HG03066 (cell line): ENCODE results near the gene BZW2.
"Not testable (repeated sequence)": the region's sequence is repeated elsewhere in the genome, so short reads cannot be mapped to it uniquely, and the experiment has no call there.

Experiments used
- ATAC-seq: cut with Tn5 transposase; IDR thresholded peaks from one replicate; pipeline ENCODE4 v1.9.1; 2021; ENCODE audit warnings: low read depth; ENCODE audit not compliant: unreplicated experiment

Gene BZW2

DNA sequence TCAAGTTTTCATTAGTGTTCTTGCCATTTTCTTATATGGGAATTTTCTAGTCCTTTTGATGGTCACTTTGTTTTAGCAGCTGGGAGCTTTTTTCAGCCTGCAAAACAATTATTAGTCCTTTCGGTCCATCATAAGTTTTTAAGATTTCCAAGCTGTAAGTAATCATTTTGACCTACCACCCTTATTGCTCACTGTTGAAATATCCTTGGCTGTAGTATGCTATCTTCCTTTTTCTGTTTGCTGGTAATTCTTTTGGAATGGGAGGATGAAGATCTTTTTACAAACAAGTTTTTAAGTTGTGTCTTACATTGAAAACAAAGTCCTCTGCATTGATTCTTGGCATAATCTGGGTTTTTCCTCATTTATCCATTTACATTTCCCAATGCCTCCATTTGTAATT, 24.0 kb downstream of the BZW2 start:
- ATAC-seq: no peak

DNA sequence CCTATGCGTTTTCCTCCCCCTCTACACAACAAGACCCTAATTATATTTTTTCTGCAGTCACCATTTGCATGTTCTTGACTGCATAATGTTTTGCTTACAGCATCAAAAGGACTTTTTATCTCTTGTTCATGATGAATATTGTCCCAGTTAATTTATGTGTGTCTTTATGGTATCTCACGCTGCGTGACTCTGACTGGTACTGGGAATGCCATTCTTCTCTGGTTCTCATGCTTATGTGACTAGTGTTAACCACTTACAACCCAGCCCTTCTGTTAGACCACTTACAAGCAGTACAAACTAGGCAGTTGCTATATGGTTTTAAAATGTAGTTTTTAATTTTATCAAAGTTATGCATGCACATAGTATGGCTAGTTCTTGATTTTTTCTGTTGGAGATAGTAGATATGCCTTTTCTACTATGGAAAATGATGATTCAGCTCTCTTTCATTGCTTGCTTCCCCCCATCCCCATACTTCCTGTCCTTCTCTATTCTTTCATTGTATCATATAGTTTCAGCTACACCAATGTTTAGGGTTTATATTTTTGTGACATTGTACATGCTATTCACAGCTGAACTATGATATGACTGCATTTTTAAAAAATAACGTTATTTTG, 24.9 kb downstream of the BZW2 start:
- ATAC-seq: no peak

DNA sequence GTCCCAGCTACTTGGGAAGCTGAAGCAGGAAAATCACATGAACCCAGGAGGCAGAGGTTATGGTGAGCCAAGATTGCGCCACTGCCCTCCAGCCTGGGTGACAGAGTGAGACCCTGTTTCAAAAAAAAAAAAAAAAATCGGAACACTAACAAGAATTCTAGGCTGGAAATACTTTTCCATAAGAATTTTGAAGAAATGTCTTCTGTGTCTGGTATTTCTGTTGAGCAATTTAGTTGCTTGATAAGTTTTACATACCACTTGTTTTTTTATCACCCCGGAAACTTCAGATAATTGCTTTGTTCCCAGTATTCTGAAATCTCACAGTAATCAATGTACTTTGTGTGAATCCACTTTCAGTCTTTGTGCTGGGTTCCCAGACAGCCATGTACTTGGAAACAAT, 25.8 kb downstream of the BZW2 start:
- no peak for ATAC-seq

DNA sequence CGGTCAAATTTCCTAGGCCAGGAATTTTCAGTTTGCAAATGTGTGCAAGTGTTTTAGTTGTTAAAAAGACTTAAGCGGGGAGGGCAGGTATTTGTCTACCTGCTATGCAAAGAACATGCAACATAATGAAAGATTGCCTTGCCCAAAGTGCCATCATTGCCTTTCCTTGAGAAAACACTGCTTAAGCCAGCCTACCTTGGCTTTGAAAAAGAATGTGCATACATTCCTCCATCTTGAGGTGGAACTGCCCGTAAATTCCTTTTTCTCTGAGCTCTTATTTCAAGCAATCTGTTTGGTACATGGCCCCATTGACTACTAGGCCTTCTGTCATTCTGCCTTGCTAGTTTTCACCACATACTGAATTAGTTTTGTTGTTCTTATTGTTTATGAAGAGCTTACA, 29.3 kb downstream of the BZW2 start:
- no peak for ATAC-seq

DNA sequence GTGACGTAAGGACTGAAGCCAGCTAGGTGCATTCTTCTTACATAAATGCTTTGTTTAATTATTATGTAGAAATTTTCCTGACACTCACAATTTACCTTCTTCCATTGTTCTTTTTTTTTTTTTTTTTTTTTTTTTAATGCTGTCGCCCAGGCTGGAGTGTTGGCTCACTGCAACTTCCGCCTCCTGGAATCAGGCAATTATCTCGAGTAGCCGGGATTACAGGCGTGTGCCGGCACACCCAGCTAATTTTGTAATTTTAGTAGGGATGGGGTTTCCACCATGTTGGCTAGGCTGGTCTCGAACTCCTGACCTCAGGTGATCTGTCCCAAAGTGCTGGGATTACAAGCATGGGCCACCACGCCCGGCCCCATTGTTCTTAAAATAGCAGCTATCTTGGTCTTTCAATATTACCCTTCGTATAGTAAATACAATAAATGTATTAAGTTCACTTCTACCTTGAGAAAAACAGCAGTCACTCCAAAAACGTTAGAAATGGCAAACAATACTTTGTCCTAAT, 32.1 kb downstream of the BZW2 start:
- no peak for ATAC-seq

DNA sequence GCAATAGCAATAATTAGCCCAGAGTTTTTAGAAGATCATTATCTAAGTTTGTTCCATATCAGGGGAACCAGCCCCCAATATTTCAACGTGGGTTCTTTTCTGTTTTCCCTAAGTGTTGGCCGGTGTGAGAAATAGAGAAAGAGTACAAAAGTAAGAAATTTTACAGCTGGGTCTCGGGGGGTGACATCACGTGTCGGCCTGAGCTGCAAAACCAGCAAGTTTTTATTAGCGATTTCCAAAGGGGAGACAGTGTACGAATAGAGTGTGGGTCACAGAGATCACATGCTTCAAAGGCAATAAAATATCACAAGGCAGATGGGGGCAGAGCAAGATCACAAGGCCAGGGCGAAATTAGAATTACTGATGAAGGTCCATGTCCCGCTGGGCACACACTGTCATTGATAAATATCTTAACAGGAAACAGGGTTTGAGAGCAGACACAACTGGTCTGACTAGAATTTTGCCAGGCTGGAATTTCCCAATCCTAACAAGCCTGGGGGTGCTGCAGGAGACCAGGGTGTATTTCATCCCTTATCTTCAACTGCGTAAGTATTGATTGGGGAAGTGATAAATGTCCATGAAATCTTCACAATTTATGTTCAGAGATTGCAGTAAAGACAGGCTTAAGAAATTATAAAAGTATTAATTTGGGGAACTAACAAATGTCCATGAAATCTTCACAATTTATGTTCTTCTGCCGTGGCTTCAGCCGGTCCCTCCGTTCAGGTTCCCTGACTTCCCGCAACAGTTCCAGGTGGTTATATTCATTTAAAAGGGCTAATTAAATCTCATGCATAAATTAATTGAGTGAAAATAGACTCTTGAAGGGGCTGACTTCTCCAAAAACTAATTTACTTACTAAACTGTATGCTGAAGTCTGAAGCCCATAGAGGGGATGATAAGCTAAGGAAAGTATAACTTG, 32.9 kb downstream of the BZW2 start:
- not testable (repeated sequence) for ATAC-seq

DNA sequence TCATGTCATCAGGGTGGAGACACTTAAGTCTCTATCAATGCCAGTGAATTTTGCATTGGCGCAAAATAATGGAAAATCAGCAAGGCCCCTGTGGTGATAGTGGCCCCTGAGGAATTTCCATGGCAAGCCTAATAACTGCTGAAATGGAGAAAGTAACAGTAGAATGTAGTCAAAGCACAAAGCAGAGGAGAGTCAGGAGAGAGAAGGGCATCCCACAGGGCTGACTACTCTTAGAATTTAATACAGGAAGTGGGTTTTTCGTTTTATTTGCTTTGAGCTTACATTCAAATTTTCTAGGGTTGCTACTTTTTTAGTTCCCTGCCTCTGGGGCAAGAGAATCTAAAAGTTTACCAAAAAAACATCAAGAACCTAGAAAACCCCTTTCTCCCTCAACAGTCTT, 39.0 kb downstream of the BZW2 start:
- no peak for ATAC-seq

DNA sequence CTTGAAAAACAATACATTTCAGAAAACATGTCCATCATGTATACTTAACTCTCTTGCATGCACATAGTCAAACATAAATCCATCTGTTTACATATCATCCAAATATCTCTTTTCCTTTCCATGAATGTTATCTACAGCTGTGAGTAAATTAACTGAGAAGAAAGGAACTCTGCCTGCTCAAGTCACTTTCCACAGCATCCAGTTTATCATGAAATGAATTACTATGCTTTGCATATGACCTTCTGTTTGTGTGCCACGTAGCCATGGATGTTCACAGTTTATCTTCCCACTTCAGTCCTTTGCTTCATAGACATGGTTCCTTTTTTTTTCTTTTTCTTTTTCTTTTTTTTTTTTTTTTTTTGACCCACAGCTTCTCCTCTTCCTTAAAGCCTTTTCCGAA, 39.6 kb downstream of the BZW2 start:
- no peak for ATAC-seq

DNA sequence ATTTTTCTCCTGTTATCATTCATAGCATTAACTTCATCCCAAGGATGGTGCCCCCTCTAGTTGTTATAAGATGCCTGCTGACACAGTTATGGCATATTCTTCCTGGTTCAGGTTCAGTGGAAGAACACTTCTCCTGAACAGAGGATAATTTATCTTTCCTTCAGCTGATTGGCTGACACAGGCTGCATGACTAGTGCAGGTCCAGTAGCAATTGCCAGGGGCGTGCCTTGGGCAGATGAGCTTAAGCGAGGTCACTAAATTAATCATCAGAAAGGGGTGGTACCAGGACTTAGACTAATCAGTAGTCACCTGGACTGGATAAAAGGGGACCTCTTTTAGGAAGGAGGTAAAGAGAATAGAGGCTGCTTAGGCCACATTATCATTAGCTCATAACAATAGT, 42.3 kb downstream of the BZW2 start:
- no peak for ATAC-seq

DNA sequence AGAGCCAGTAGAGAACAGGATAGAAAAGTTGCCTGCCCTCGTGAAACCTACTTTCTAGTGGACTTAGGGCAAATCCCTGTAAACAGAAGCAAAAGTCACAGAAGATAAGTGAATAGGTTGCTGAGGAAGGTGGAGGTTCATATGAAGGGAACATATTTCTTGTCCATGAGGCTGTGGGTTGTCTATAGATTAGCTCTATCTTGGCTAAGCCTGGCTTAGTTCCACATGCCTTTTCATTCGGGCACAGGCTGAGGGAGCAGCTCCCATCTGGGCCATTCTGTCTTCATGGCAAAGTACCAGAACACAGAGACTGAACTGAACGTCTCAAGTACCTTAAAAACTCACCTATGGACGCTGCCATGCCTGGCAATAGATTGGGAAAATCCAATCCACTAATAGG, 45.3 kb downstream of the BZW2 start:
- no peak for ATAC-seq

DNA sequence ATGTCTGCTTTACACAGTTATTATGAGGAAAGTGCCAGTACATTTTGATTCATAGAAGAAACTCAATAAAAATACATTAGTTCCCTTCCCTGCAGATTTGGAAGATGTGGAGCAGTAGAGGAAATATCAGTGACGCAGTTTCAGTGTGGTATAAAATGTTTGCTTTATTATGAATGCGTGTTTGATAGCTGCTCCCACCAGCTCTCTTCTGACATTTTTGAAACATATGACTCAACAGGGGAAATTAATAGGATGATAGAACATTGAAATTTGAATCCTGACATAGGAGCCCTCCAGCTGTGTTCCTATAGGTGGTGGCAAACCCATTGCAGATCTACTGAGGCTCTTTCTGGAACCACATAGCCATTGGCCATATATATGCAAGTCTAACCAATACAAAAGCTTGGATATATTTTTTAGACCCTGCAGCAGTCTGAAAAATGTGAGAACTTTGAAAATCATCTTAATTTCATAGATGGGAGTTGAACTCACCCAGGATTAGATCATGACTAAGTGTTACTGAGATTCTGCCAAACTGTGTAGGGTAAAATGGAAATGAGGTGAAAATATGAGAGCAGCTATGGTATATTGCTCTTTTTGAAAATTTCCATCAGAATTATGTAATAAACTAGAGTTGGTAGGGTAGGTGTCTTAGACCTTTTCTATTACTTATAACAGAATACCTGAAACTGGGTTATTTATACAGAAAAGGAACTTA, 47.8 kb downstream of the BZW2 start:
- ATAC-seq: no peak

DNA sequence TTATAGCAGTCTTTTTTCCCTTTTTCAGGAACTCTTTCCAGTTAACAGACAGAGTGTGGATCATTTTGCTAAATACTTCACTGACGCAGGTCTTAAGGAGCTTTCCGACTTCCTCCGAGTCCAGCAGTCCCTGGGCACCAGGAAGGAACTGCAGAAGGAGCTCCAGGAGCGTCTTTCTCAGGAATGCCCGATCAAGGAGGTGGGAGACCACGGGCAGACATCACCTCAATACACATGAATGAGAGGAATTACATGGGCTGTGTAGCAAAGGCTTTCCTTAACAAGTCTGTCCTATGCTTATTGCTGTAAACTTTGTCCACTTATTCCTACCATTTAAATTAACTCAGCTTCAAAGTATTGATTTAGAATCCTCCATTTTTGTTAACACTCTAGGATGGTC, 48.8 kb downstream of the BZW2 start:
- ATAC-seq: no peak

DNA sequence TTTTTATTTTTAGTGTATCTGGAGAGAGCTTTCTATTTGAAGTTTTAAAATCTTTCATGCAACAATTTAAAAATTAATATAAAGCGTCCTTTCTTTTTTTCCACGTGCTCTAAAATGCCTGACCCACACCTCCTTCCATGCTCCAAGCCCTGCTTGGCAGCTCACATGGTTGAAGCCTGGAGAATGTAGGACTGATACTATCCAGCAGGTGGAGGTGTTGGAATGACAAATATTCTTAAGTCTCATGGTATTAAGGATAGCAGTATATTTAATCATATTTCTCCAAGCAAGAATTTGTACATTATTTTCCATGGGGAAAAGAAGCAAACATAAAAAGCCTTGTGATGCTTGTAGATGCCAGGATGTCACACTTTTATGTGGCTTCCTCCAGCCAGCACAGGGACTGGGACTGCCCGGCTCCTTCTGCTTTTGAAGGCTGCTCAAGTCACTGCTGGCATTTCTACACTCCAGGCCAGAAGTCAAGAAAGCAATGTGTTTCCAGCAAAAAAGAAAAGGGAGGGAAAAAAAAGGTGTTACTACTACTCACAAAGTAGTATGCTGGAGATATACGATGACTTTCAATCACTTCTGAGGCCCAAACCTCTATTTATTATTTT, 49.7 kb downstream of the BZW2 start:
- ATAC-seq: no peak

DNA sequence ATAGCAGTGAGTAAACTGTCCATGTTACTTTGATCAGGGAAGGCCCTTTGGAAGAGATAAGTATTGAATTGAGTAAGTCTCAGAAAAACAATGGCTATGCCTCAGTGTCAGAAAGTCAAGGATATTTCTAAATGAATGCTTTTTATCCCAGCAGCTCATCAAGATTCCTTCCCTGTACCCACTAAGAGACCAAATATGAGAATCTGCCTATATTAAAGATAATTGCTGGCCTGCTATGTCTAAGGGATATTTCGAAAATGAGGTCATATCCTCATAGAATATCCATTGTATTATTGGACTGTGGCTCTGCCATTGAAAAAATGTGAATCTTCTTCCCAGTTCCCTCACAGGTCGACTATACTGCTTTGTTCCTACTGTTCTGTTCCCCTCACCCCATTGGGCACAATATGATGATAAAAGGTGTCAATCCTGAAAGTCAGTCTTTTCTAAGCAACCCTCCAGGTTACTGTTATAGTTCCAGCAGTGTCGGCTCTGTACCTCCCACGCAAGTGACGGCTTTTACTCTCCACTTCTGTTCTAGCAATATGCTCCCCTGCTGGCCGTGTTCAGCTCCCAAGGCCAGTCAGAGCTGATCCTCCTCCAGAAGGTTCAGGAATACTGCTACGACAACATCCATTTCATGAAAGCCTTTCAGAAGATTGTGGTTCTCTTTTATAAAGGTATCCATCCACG, 51.7 kb downstream of the BZW2 start:
- no peak for ATAC-seq

DNA sequence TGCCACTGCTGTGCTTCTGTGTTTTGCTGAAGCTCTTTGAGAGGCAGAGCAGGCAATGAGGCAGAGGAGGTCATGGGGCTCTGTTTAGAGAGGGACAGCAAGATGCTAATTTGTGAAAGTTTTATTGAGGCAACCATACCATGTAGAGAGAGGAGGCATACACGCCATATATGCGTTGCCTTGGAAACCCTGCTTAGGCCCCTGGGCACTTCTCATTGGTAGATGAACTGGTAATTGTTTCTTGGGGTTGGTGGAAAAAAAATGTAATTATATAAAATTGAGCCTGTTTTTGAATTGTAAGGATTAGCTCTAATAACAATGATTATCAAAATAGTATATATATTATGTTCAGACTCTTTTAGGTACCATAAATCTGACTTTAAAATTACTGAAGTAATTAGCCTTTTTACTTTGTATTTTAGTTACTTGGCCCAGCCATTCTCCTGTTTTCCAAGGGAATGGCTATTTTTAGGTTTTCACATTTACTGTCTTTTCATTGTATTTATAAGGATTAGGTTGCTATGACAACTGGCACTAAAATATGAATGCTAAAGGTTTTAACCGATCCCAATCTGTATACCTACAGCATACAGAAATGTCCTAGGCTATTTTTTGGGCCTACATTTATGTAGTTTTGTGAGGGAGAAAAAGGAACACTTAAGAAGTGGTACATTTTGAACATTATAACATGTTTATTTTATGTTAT, 52.4 kb downstream of the BZW2 start:
- no peak for ATAC-seq

DNA sequence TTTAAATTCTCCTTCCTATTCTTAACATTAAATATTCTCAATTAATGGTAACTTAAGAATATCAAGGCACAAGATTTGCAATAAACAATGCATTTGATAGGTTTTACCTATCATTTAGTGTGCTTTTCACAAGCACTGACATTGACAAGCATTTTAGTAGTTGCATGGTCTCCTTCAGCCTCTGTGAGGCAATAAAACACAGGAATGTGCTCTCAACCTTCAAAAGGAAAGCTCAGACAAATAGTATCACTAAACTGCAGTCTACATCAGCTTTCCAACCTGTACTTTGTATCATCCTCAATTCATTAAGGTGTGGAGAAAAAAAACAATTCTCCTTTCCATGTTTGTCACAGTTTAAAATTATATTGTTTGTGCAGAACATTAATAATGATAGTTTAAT, 56.5 kb downstream of the BZW2 start:
- no peak for ATAC-seq

DNA sequence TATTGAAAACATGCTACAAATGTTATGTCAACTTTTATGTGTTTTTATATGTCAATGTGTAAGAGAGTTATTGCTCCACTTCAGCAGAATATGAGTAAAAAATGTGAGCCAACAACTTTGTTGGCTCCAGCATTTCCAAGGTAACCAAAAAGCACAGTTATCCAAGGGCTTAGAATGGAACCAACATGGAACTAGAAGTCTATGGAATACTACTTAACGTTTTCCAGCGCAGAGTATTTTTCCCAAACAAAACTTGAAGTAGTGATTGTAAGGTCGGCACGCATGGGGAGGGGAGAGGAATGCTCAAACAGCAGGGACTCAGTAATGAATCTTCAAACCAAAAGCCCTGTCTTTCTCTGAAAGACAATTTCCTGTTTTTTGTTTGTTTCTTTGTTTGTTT, 62.5 kb downstream of the BZW2 start:
- no peak for ATAC-seq

DNA sequence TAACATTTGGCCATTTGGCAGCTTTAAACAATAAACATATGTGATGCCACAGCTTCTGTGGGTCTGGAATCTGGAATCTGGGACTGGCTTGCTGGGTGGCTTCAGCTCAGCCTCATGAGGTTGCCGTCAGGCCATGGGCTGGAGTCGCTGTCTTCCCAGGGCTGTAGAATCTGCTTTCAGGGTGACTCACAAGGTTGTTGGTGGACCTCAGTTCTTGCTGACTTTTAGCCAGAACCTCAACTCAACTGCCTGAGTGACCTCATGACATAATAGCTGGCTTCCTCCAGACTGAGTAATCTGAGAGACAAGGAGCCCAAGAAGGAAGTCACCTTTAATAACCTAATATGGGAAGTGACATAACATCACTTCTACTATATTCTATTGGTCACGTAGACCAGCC, 63.0 kb downstream of the BZW2 start:
- ATAC-seq: no peak

DNA sequence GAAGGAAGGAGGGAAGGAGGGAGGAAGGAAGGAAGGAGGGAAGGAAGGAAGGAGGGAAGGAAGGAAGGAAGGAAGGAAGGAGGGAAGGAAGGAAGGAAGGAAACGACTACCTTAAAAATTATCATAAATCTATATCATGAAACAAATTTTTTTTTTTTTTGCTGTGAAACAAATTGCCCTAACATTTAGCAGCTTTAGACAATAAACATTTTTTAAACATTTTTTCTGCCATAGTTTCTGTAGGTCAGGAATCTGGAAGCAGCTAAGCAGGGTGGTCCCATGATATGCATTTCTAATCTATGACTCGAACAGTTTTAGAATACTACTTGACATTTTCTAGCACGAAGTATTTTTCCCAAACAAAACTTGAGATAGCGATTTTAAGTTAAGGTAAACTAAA, 64.7 kb downstream of the BZW2 start:
- no peak for ATAC-seq

DNA sequence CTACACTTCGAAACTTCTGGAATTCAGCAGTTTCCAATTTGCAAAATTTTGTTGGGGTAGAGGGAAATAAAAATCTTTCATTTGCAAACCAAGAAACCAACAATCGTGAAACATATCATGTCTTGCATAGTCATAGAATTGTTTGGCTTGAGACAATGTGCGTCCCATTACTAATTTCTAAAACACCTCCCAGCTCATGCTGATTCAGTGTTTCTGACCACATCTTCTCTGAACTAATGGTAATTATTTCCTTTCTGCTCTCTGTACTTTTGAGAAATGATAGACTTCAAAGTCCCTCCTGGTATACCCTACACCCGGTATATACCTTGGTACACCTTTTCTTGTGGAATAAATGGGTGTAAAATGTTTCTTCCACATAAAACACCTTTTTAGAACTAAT, 65.7 kb downstream of the BZW2 start:
- no peak for ATAC-seq
